Measurements from ENCODE around the gene FIG4. TPM values are rescaled to one million over a fixed set of nuclear protein-coding genes. Genes with fewer than 3 reads are reported as not detected.

Gene FIG4
- total RNA-seq, 1 experiment from 2014 or later = 23.1 TPM

DNA sequence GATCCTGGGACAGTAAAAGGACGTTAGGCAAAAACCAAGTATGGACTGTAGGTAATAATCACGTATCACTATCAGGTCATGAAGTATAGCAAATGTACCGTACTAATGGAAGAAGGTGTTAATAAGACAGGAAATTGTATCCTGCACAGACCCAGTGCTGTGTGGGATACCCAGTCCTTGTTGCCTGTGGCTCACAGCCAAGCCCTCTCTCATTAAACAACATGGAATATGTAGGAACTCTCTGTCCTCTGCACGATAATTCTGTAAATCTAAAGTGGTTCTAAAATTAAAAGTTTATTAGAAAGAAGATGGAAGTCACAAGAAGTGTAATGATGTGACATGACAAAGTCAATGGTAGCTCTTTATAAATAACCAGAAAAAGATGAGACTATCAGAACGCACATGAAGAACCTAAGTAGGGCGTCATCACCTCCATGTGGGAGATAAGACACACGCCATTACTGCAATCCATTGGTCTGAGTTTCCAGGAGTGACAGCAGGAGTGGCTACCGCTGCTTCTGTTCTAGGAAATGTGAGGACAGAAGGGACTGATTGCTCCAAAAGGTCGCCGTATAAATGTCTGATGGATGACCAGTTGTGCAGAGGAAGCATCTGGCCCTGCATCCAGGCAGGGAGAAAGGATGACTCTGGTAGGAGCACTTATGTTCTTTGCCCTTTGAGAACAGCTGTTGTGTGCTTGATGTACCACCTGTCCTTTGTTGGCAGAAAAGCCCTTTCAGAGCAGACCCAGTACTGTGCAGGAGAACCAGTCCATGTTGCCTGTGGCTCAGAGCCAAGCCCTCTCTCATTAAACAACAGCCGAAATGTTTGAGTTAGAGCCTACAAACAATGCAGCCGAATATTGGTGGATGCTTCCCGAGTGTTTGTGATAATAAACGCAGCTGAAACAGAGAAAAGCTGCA is 125.6 kb downstream of the FIG4 start:
- Mint-ChIP-seq H3K27me3 (ENCODE audit: low read depth) (no peaks in the 10 kb centered on the region), H3K27ac (no peak overlapping the region), H3K4me3 (no peak overlapping the region), H3K36me3 (ENCODE audit: insufficient read depth in 1 of 3, low read depth in 3 of 3) (no peaks in the 10 kb centered on the region), H3K4me1 (peaks cover 7 to 9% of the 10 kb centered on the region in 2 experiments), H3K9me3 (no peaks in the 10 kb centered on the region)
- H3K56ac ChIP-seq (ENCODE audit: insufficient read length, low read depth, low read length) = no peak overlapping the region
- H3T11ph ChIP-seq (ENCODE audit: low read length) = no peak overlapping the region
- H2AFZ ChIP-seq (ENCODE audit: low read length) = no peak overlapping the region
- TF ChIP-seq, protein P1, sequence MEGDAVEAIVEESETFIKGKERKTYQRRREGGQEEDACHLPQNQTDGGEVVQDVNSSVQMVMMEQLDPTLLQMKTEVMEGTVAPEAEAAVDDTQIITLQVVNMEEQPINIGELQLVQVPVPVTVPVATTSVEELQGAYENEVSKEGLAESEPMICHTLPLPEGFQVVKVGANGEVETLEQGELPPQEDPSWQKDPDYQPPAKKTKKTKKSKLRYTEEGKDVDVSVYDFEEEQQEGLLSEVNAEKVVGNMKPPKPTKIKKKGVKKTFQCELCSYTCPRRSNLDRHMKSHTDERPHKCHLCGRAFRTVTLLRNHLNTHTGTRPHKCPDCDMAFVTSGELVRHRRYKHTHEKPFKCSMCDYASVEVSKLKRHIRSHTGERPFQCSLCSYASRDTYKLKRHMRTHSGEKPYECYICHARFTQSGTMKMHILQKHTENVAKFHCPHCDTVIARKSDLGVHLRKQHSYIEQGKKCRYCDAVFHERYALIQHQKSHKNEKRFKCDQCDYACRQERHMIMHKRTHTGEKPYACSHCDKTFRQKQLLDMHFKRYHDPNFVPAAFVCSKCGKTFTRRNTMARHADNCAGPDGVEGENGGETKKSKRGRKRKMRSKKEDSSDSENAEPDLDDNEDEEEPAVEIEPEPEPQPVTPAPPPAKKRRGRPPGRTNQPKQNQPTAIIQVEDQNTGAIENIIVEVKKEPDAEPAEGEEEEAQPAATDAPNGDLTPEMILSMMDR (conservative IDR thresholded peaks at IDR 0.05) = no peak
- H4K91ac ChIP-seq (ENCODE audit: insufficient read length, low read depth, low read length) = no peak overlapping the region
- no peak overlapping the region for H2BK12ac ChIP-seq (ENCODE audit: insufficient read length, low read depth, low read length)
- no peak overlapping the region for H3K4me2 ChIP-seq (ENCODE audit: insufficient read depth, insufficient read length, low read length)
- no peak overlapping the region for H3K18ac ChIP-seq (ENCODE audit: insufficient read length, low read depth, low read length)
- H3K23me2 ChIP-seq (ENCODE audit: insufficient read length, low read depth, low read length, poor library complexity, severe bottlenecking) = no peaks in the 10 kb centered on the region
- H3K27ac ChIP-seq (ENCODE audit: insufficient read length, low read depth, low read length) = no peak overlapping the region
- no peak overlapping the region for H3K14ac ChIP-seq (ENCODE audit: insufficient read depth, low read length)
- no peak overlapping the region for H4K8ac ChIP-seq (replicated peaks; ENCODE audit: insufficient read length, low read depth, low read length)
- H3K79me2 ChIP-seq (ENCODE audit: insufficient read depth, low read length) = no peaks in the 10 kb centered on the region
- no peak overlapping the region for H2BK120ac ChIP-seq (ENCODE audit: low read depth, low read length, poor library complexity, severe bottlenecking)
- no peaks in the 10 kb centered on the region; the same call in 1 of the 2 replicates for H3K4me1 ChIP-seq (ENCODE audit: insufficient read depth, low read length)
- WGBS (ENCODE audit: extremely low coverage, insufficient read length, low lambda C conversion rate) = no CpG with 5 or more reads among the region's 14 CpGs
- no peaks in the 10 kb centered on the region for H3K27me3 ChIP-seq (ENCODE audit: insufficient read depth, low read length)
- H3K9me3 ChIP-seq (ENCODE audit: control insufficient read depth, low read depth, low read length) = no peaks in the 10 kb centered on the region
- no peaks in the 10 kb centered on the region for H3K79me1 ChIP-seq (ENCODE audit: insufficient read depth, low read depth, low read length, poor library complexity, severe bottlenecking)
- no peak overlapping the region for H2BK5ac ChIP-seq (ENCODE audit: insufficient read length, low read length)
- no peaks in the 10 kb centered on the region for H4K20me1 ChIP-seq (ENCODE audit: control insufficient read depth, insufficient read depth, insufficient read length)
- no peak for DNase-seq
- no peak overlapping the region for H2BK20ac ChIP-seq (ENCODE audit: low read depth, low read length, poor library complexity, severe bottlenecking)
- H2BK15ac ChIP-seq (ENCODE audit: low read depth, low read length) = no peak overlapping the region
- H3K9ac ChIP-seq (ENCODE audit: extremely low read depth, insufficient read length, low read length) = no peak overlapping the region
- H2AK5ac ChIP-seq (ENCODE audit: insufficient read length, low read length) = no peak overlapping the region
- H3K4ac ChIP-seq (ENCODE audit: low read depth, low read length) = no peak overlapping the region
- no peak overlapping the region for H3K23ac ChIP-seq (ENCODE audit: insufficient read length, low read depth, low read length)
- H4K5ac ChIP-seq (ENCODE audit: insufficient read length, low read depth, low read length) = no peak overlapping the region
